ENCODE measurements around the gene AKAP10. TPM values are rescaled to one million over a fixed set of nuclear protein-coding genes. Genes with fewer than 3 reads are reported as not detected.

Gene AKAP10
- total and polyA plus RNA-seq, 2 of the 8 experiments (the other 6 are each of a cell fraction or from before 2014, with no cell fraction given): 13.3 to 27.0 TPM

DNA sequence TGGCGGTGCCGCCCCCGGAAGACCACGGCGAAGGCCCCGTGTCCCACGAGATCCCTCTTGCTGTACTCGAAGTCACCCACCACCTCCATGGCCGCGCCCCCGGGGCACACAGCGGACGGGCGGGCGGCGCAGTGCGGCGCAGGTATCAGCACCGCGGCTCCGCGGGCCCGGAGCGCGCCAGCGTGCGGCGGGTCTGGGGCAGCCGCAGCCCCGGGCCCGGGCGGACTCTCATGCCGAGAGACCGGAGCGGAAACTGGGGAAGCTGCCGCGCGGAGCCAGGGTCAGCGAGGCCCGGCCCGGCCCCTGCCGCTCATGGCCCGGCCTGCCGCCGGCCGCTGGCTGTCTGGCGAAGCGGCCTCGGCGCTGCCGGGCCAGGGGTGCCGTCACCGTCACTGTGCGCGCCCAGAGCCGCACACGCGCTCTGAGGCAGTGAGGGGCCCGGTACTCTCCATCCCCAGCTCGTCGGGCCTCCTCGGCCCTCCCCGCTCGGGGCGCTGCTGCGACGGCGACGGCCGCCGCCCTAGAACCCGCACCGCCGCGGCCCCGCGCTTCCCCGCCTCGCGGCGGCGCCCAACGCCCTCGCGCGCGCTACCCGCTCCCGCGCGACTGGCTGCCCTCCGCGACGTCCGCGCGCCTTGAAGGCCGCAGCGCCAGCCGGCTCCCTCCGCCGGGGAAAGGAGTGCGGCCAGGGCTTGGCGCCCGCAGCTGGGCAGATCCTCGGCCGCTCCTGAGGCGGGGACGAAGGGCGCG lies 110.1 kb downstream of the AKAP10 start, which contains the start of gene ULK2 (continued):
- TF ChIP-seq POLR2AphosphoS5 (IDR thresholded peaks at IDR 0.05; ENCODE audit: low read depth, low read length): peak; percentile 59
- no peak for TF ChIP-seq JUND (IDR thresholded peaks at IDR 0.05; ENCODE audit: low read length)
- TF ChIP-seq JUN (IDR thresholded peaks at IDR 0.05; ENCODE audit: low read depth, low read length): no peak
- TF ChIP-seq EGR1 (IDR thresholded peaks at IDR 0.05; ENCODE audit: borderline replicate concordance, low read depth, low read length): no peak
- TF ChIP-seq MAFK (IDR thresholded peaks at IDR 0.05; ENCODE audit: low read depth, low read length): no peak
- peak; percentile 89 for TF ChIP-seq CHD2 (IDR thresholded peaks at IDR 0.05; ENCODE audit: low read length)
- TF ChIP-seq, protein P1, sequence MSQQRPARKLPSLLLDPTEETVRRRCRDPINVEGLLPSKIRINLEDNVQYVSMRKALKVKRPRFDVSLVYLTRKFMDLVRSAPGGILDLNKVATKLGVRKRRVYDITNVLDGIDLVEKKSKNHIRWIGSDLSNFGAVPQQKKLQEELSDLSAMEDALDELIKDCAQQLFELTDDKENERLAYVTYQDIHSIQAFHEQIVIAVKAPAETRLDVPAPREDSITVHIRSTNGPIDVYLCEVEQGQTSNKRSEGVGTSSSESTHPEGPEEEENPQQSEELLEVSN (IDR thresholded peaks at IDR 0.05): peak; percentile 81

Measured in H1 (cell line).